Kidney (tissue), 14 donors: ENCODE results near the gene ROR2. TPM values are rescaled to one million over a fixed set of nuclear protein-coding genes. Genes with fewer than 3 reads are reported as not detected.

Experiments
- DNase-seq, 5 donors: peaks; one replicate each; pipeline ENCODE4 v3.0.0-alpha.2; 2013 to 2020
- FAIRE-seq: peaks from 2 replicates; lab custom pipeline; 2012; peaks lifted over from hg19 to GRCh38; lab: Jason Lieb, UNC
- H3K27ac ChIP-seq, 2 donors: one replicate each; pipeline ENCODE4 v1.7.0; 2013; ENCODE audit warnings: low read depth in 2 of 2, low read length in 2 of 2, inconsistent platforms in 1 of 2
- H3K27me3 ChIP-seq: one replicate; pipeline ENCODE4 v1.7.1; 2013; ENCODE audit warnings: low read length, inconsistent platforms; ENCODE audit not compliant: control insufficient read depth, insufficient read depth
- H3K36me3 ChIP-seq, 3 donors: one replicate each; pipeline versions ENCODE4 v1.7.0 to v1.7.1; 2013; ENCODE audit warnings: low read length in 3 of 3, control low read depth in 1 of 3, inconsistent platforms in 1 of 3; ENCODE audit not compliant: insufficient read depth in 3 of 3, control insufficient read depth in 2 of 3
- H3K4me1 ChIP-seq, 3 donors: one replicate each; pipeline versions ENCODE4 v1.7.0 to v1.7.1; 2013; ENCODE audit warnings: low read length in 3 of 3, inconsistent platforms in 1 of 3, low read depth in 1 of 3; ENCODE audit not compliant: control insufficient read depth in 2 of 3, insufficient read depth in 2 of 3
- H3K4me3 ChIP-seq, 3 donors: one replicate each; pipeline versions ENCODE4 v1.7.0 to v1.8.1; 2013; ENCODE audit warnings: low read length in 3 of 3, control low read depth in 1 of 3, inconsistent platforms in 1 of 3
- H3K9ac ChIP-seq, 3 donors: one replicate each; pipeline versions ENCODE4 v1.7.0 to v1.7.1; 2013; ENCODE audit warnings: low read length in 3 of 3, control low read depth in 1 of 3, inconsistent platforms in 1 of 3
- H3K9me3 ChIP-seq, 3 donors: one replicate each; pipeline versions ENCODE4 v1.7.0 to v1.7.1; 2013; ENCODE audit warnings: low read length in 3 of 3, control low read depth in 1 of 3, inconsistent platforms in 1 of 3; ENCODE audit not compliant: control insufficient read depth in 2 of 3, insufficient read depth in 1 of 3
- CTCF ChIP-seq: IDR thresholded peaks from 3 replicates; pipeline ENCODE4 v1.5.1; 2012; ENCODE audit warnings: mild to moderate bottlenecking, moderate library complexity, borderline replicate concordance; ENCODE audit not compliant: insufficient read depth; ENCODE audit errors: extremely low read depth
- intact Hi-C: fragments of 100-400 bp; cut with DNase I; formaldehyde crosslinking; loops from one replicate; pipeline ENCODE4 v1.11.1; 2022
- polyA plus RNA-seq: library from polyadenylated mRNA; stranded (reverse); fragments of 350-450 nt; fragmentation: Illumina TruSeq; extraction: RNeasy Lipid Tissue Mini Kit (QIAGEN cat#74804); gene quantifications from one replicate; pipeline ENCODE4 v1.2.3, GENCODE V29; 2014; ENCODE audit warnings: low read depth, low replicate concordance; ENCODE audit not compliant: insufficient read depth
- total RNA-seq: library from RNA; stranded (reverse); fragmentation: NEBNext Ultra II Directional; extraction: Animal tissue kit (Norgen Biotek cat#: 25700); gene quantifications from one replicate; pipeline ENCODE4 v1.2.1, GENCODE V29; 2021
- donor health status: control.
- donor health status: control.
- donor health status: control.
- donor health status: control.
- donor health status: control.
- donor health status: DM: yes; HTN: yes; CAD: no.
- donor health status: Normal renal cell carcinoma (clear cell type).

The ROR2 gene
- total and polyA plus RNA-seq, 2 donors from 2014 or later: 1.5 to 5.7 TPM

GRCh38 chr9:91903126-91903911 is 46.7 kb downstream of the ROR2 start:
- no peaks in the 10 kb centered on the region for H3K9me3 ChIP-seq
- FAIRE-seq (no peak), DNase-seq (peak in 2 of 5 donors; percentile 67 to 75)
- no peak overlapping the region for H3K27ac ChIP-seq
- no peak for TF ChIP-seq CTCF
- H3K9ac ChIP-seq: no peak overlapping the region
- H3K27me3 ChIP-seq: no peaks in the 10 kb centered on the region
- H3K4me3 ChIP-seq: no peak overlapping the region
- intact Hi-C loops: no loop called here
- no peaks in the 10 kb centered on the region for H3K36me3 ChIP-seq
- H3K4me1 ChIP-seq: peaks cover 10 to 17% (median 10%) of the 10 kb centered on the region in 3 donors

GRCh38 chr9:91902475-91903125 is 47.4 kb downstream of the ROR2 start:
- Histone ChIP-seq H3K4me1 (peaks cover 10 to 20% (median 10%) of the 10 kb centered on the region in 3 donors), H3K27me3 (no peaks in the 10 kb centered on the region)
- FAIRE-seq: no peak

GRCh38 chr9:91900797-91901177 is 49.2 kb downstream of the ROR2 start:
- Histone ChIP-seq H3K4me3 (no peak overlapping the region), H3K9me3 (no peaks in the 10 kb centered on the region), H3K36me3 (no peaks in the 10 kb centered on the region), H3K27ac (no peak overlapping the region), H3K4me1 (peaks cover 10 to 33% (median 17%) of the 10 kb centered on the region in 3 donors), H3K9ac (no peak overlapping the region), H3K27me3 (no peaks in the 10 kb centered on the region)
- TF ChIP-seq CTCF: no peak
- peak in 2 of 5 donors; percentile 38 to 54 for DNase-seq
- no peak for FAIRE-seq
- intact Hi-C loops: no loop called here

More at GRCh38 chr9:91902475-91903125, 47.4 kb downstream of the ROR2 start:
- DNase-seq: peak in 2 of 5 donors; percentile 45 to 49
- intact Hi-C loops: no loop called here
- no peak overlapping the region for H3K9ac ChIP-seq
- H3K27ac ChIP-seq: no peak overlapping the region
- no peaks in the 10 kb centered on the region for H3K9me3 ChIP-seq
- TF ChIP-seq CTCF: no peak
- H3K4me3 ChIP-seq: no peak overlapping the region
- H3K36me3 ChIP-seq: no peaks in the 10 kb centered on the region
